Prostate gland (tissue), 2 donors: Measurements from ENCODE around the gene GLYATL2. TPM values are rescaled to one million over a fixed set of nuclear protein-coding genes. Genes with fewer than 3 reads are reported as not detected.

Source experiments
- DNase-seq: peaks from one replicate; pipeline ENCODE4 v3.0.0-alpha.2; 2019; ENCODE audit warnings: low spot score
- H3K27ac ChIP-seq, 2 donors: fragments of 200-600 bp; sonication (generic); 2 replicates each; pipeline ENCODE4 v1.5.1; 2017 to 2019
- H3K27me3 ChIP-seq: fragments of 200-600 bp; sonication (generic); replicated peaks from 2 replicates; pipeline ENCODE4 v1.5.1; 2019; ENCODE audit not compliant: insufficient read depth
- H3K36me3 ChIP-seq, 2 donors: fragments of 200-600 bp; sonication (generic); 1 replicate in 1 of 2; 2 replicates in 1 of 2; pipeline versions ENCODE4 v1.5.1 to v1.8.1; 2017 to 2019
- H3K4me1 ChIP-seq: fragments of 200-600 bp; sonication (generic); replicated peaks from 2 replicates; pipeline ENCODE4 v1.5.1; 2019
- H3K4me3 ChIP-seq, 2 donors: fragments of 200-600 bp; sonication (generic); 2 replicates each; pipeline ENCODE4 v1.5.1; 2017 to 2019
- H3K9me3 ChIP-seq: fragments of 200-600 bp; sonication (generic); 2 replicates; pipeline ENCODE4 v1.5.1; 2017
- POLR2A ChIP-seq: fragments of 450-650 bp; IDR thresholded peaks from one replicate; pipeline ENCODE4 v1.6.1; 2016; ENCODE audit warnings: antibody characterized with exemption, mild to moderate bottlenecking
- POLR2AphosphoS5 ChIP-seq: sonication (generic); formaldehyde crosslinking; IDR thresholded peaks from one replicate; pipeline ENCODE4 v1.6.1; 2017; ENCODE audit warnings: antibody characterized with exemption
- WGBS: methylation state at CpG from one replicate; pipeline ENCODE4 v1.1.5; 2018; 5-methylcytosine and 5-hydroxymethylcytosine counted together
- intact Hi-C: fragments of 100-400 bp; cut with DNase I; formaldehyde crosslinking; loops from one replicate; pipeline ENCODE4 v1.14.2; 2022
- total RNA-seq, 2 donors: library from RNA; depleted of rRNA; stranded (reverse); fragments of >200 nt; gene quantifications; one replicate each; pipeline ENCODE4 v1.1.0, GENCODE V29; 2016
- TF ChIP-seq, protein P1 (sequence below), 4 experiments: fragments of 200-600 bp in 2 of 4; fragments of 450-650 bp in 2 of 4; sonication (generic) in 2 of 4; IDR thresholded peaks; 1 replicate in 3 of 4; 2 replicates in 1 of 4; pipeline ENCODE4 v1.5.1; 2016 to 2019; ENCODE audit warnings: antibody characterized with exemption in 4 of 4, mild to moderate bottlenecking in 2 of 4, moderate library complexity in 2 of 4

The GLYATL2 gene, protein sequence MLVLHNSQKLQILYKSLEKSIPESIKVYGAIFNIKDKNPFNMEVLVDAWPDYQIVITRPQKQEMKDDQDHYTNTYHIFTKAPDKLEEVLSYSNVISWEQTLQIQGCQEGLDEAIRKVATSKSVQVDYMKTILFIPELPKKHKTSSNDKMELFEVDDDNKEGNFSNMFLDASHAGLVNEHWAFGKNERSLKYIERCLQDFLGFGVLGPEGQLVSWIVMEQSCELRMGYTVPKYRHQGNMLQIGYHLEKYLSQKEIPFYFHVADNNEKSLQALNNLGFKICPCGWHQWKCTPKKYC
- total RNA-seq, result 1 to 10 TPM in 1 of 2 donors, under 1 TPM in 1; 0.45 to 1.7 TPM

DNA sequence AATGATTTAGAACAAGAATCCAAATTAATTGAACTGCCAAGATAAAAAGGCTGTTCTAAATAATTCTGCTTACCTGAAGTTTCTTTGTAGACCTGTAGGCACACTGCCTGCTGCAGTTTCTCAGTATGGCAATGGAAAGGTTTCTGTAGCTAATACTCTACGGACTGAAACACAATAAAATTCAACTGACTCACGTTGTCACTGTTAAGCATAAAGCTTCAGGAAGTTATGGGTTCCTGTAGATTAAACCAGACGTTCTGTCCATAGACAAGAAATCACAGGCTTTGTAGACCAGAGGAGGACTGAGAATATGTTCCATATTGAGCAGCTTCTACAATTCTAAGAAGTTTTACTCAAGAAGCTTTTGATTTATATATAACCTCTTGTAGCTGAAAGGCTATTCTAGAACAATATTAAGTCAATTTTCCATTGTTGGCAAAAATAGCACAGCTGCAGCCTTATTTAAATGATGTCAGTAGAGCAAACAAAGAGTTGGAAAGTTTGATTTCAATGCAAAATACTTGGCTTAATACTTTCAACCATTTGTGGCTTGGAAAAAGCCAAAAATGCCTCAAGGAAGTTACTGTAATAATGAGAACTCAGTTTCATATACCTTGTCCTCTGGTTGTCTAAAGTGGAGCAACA, at the start of gene GLYATL2:
GLYATL2 (minus strand) TSS at position 344 of the 645 bp plus-strand sequence. CDS start 5,092 bp downstream, outside the sequence.
- TF ChIP-seq, protein P1, sequence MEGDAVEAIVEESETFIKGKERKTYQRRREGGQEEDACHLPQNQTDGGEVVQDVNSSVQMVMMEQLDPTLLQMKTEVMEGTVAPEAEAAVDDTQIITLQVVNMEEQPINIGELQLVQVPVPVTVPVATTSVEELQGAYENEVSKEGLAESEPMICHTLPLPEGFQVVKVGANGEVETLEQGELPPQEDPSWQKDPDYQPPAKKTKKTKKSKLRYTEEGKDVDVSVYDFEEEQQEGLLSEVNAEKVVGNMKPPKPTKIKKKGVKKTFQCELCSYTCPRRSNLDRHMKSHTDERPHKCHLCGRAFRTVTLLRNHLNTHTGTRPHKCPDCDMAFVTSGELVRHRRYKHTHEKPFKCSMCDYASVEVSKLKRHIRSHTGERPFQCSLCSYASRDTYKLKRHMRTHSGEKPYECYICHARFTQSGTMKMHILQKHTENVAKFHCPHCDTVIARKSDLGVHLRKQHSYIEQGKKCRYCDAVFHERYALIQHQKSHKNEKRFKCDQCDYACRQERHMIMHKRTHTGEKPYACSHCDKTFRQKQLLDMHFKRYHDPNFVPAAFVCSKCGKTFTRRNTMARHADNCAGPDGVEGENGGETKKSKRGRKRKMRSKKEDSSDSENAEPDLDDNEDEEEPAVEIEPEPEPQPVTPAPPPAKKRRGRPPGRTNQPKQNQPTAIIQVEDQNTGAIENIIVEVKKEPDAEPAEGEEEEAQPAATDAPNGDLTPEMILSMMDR (IDR thresholded peaks at IDR 0.05), result no peak
- no peak for TF ChIP-seq POLR2A
- TF ChIP-seq POLR2AphosphoS5, result no peak
- intact Hi-C loops, result no loop called here
- H3K27me3 ChIP-seq, result no peaks in the 10 kb centered on the region
- H3K9me3 ChIP-seq, result no peaks in the 10 kb centered on the region
- no peaks in the 10 kb centered on the region for H3K4me1 ChIP-seq
- 15% methylated on average over 3 of the region's 3 CpGs for WGBS
- H3K4me3 ChIP-seq, result no peak within 1 kb of the TSS
- H3K36me3 ChIP-seq, result no peaks in the 10 kb centered on the region
- DNase-seq, result no peak
- H3K27ac ChIP-seq, result no peak within 1 kb of the TSS

- H3K36me3 ChIP-seq, result no peaks in the 10 kb centered on the region
- no peaks in the 10 kb centered on the region for H3K4me1 ChIP-seq
- intact Hi-C loops, result no loop called here
- no peak overlapping the region for H3K27ac ChIP-seq
- DNase-seq, result no peak
- H3K4me3 ChIP-seq, result no peak overlapping the region
- no peaks in the 10 kb centered on the region for H3K27me3 ChIP-seq
- TF ChIP-seq, protein P1 (IDR thresholded peaks at IDR 0.05), result no peak
- TF ChIP-seq POLR2AphosphoS5, result no peak
- TF ChIP-seq POLR2A, result no peak
- no peaks in the 10 kb centered on the region for H3K9me3 ChIP-seq
- WGBS, result 91% methylated on average over 2 of the region's 2 CpGs
Measured at GRCh38 chr11:58893899-58894298, 49.4 kb upstream of the GLYATL2 start.

DNA sequence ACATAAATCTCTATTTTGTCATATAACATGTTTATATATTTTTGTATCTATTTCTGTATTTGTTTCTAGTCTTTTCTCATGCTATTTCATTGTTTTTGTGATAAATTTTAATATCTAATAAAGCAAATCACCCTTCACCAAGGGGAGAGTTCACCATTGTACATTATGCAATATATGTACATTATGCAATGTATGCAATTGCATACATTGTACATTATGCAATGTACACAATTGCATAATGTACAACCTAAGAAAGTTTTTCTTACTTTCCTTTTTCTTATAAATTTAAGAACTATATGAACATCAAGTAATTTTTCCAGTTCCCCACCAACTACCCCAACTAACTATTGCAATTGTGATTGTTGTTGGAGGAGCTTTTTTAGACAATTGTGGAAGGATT, 44.1 kb upstream of the GLYATL2 start:
- Histone ChIP-seq H3K27ac (no peak overlapping the region), H3K36me3 (no peaks in the 10 kb centered on the region), H3K9me3 (no peaks in the 10 kb centered on the region), H3K4me3 (no peak overlapping the region), H3K27me3 (no peaks in the 10 kb centered on the region), H3K4me1 (no peaks in the 10 kb centered on the region)
- TF ChIP-seq, protein P1 (IDR thresholded peaks at IDR 0.05), result no peak
- TF ChIP-seq POLR2AphosphoS5 (no peak), POLR2A (no peak)
- intact Hi-C loops, result no loop called here
- no peak for DNase-seq

- Histone ChIP-seq H3K27ac (no peak overlapping the region), H3K4me3 (no peak overlapping the region), H3K9me3 (no peaks in the 10 kb centered on the region), H3K36me3 (no peaks in the 10 kb centered on the region), H3K27me3 (no peaks in the 10 kb centered on the region), H3K4me1 (no peaks in the 10 kb centered on the region)
- DNase-seq, result no peak
- WGBS, result 97% methylated on average over 1 of the region's 1 CpG
- TF ChIP-seq POLR2A (no peak), POLR2AphosphoS5 (no peak)
- TF ChIP-seq, protein P1 (IDR thresholded peaks at IDR 0.05), result no peak
- intact Hi-C loops, result no loop called here
Measured at GRCh38 chr11:58887452-58887851, 42.9 kb upstream of the GLYATL2 start.

GRCh38 chr11:58880625-58881024, 36.1 kb upstream of the GLYATL2 start:
- no peaks in the 10 kb centered on the region for H3K36me3 ChIP-seq
- intact Hi-C loops, result no loop called here
- H3K27ac ChIP-seq, result no peak overlapping the region
- TF ChIP-seq POLR2AphosphoS5 (no peak), POLR2A (no peak)
- TF ChIP-seq, protein P1 (IDR thresholded peaks at IDR 0.05), result no peak
- no peaks in the 10 kb centered on the region for H3K9me3 ChIP-seq
- no peak overlapping the region for H3K4me3 ChIP-seq
- WGBS, result 69% methylated on average over 1 of the region's 1 CpG
- H3K4me1 ChIP-seq, result no peaks in the 10 kb centered on the region
- DNase-seq, result no peak
- no peaks in the 10 kb centered on the region for H3K27me3 ChIP-seq
